ENCODE measurements around the gene RIMBP2. TPM values are rescaled to one million over a fixed set of nuclear protein-coding genes. Genes with fewer than 3 reads are reported as not detected.

The RIMBP2 gene
- total RNA-seq, 4 donors from 2014 or later: not detected

- TF ChIP-seq CTCF (IDR thresholded peaks at IDR 0.05; ENCODE audit: low read depth): no peak
Measured at GRCh38 chr12:130473266-130473665, 242.8 kb downstream of the RIMBP2 start.

GRCh38 chr12:130470969-130471368, 245.1 kb downstream of the RIMBP2 start:
- no peak for TF ChIP-seq CTCF (IDR thresholded peaks at IDR 0.05; ENCODE audit: low read depth)

DNA sequence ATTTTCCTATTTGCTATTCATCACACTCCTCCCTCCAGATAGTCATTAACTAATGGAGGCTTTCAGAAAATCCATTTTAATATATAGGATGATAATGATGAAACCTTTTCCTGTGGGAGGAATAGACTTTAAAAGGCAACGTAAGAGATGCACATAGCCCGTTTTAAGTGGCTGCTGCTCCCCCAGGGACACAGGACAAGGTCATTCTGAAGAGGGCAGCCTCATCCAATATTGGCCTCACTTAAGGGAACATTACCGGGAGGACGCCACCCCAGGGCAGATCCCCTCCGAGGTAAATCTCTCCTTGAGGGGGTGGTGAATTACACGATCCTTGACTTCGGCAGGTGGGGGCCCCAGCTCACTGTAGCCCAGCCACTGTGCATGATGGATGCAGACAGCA, 246.5 kb downstream of the RIMBP2 start:
- no peak for TF ChIP-seq CTCF (IDR thresholded peaks at IDR 0.05; ENCODE audit: low read depth)

DNA sequence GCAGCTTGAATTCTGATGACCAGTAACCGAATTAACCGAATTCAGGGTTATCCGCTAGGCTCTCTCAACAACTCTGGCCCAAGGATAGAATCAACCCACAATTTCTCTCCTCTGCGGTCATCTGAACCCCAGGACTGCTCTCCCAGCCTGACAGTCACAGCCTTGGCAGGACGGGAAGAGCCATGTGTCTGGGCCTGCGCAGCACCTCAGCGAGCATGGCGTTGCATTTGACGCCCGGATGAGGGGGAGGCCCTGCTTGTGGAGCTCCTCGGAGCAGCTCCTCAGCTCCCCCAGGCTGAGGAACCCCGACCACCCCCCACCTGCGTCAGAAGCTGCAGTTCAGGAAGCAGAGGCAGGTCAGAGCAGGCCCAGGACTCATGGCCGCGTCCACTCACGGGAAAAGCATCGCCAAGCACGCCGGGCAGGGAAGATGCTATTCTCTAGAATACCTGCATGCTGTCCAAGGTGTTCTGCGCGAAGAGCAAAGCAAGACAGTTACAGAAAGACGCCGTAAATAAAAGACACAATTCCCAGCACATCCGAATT, 247.3 kb downstream of the RIMBP2 start:
- TF ChIP-seq CTCF (IDR thresholded peaks at IDR 0.05; ENCODE audit: low read depth): no peak

GRCh38 chr12:130468186-130468585, 247.9 kb downstream of the RIMBP2 start:
- TF ChIP-seq CTCF (IDR thresholded peaks at IDR 0.05; ENCODE audit: low read depth): no peak

DNA sequence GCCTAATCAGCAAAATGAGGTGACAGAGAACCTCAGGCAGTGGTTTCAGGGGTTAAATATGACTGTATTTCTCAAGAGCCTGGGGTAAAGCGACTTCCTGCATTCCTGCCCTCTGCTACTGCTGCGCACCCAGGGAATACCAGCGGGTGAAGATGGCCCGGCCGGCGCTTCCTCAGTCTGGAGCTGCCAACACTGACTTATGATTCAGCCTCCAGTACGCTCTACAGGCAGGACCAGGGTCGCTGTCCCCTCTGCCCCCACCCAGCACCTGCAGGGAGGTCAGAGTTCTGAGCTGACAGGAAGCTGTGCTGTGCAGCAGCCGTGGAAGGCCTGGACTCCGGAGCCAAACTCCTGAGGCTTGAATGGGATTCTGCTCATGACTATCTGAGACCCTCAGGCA, 250.5 kb downstream of the RIMBP2 start:
- TF ChIP-seq CTCF (IDR thresholded peaks at IDR 0.05; ENCODE audit: low read depth): no peak

DNA sequence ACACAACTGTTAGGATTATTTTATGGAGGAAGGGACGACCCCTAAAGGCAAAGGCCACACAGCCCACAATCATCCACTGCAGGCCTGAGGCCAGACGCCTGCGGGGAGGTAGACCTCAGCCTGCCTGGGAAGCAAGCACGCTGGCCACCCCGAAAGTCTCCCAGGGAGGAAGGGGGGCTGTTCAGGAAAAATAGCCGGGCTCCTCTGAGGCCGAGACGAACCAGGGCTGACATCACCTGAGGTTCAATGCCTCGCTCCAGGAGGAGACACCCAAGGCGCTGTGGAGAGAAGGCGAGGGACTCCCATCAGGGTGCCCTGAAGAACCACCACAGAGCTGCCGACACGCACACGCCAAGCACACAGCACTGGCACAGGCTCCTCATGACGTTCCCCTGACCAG, 251.1 kb downstream of the RIMBP2 start:
- TF ChIP-seq CTCF (IDR thresholded peaks at IDR 0.05; ENCODE audit: low read depth): no peak
